ENCODE data around the gene ADNP. TPM values are rescaled to one million over a fixed set of nuclear protein-coding genes. Genes with fewer than 3 reads are reported as not detected.
"Not testable (repeated sequence)": the region's sequence is repeated elsewhere in the genome, so short reads cannot be mapped to it uniquely, and the experiment has no call there.

ADNP gene
- total RNA-seq: 10 to 100 TPM; 53.7 to 54.7 TPM

DNA sequence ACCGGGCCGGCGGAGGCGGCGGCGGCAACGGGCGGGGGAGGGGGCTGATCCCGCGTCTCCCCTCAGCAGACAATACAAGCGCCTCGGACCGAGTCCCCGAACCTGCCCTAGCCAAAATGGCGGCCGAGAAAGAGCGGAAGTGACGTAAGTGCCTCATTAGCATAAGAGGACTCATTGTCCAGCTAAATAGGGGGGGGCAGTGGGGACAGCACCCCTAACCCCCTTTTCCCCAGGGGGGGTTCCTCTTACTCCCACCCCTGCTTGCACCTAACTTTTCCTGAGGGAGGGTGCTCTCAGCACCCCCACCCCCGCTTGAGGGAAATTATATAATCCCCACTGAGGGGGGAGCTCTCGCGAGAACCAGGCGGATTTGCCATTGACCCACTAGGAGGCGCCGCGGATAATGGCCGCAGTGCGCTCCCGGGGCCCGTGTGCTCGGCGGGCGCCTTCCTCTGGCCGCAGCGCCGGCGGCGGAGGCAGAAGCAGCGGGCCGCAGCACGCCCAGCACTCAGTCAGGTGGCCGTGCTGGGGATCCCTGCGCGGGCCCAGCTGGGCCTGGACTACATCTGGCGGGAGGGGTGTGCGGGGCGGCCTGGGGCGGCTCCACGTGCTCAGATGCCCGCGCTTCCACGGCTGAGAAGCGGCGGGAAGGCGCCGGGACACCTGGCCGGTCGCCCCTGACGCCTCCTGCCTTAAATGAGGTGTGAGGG lies at the start of gene ADNP:
TSS of gene ADNP (minus strand) at position 132 of the 710 bp plus-strand sequence. CDS start 27,441 bp downstream, outside the sequence.
- Mint-ChIP-seq H3K4me3 (peak within 1 kb of the TSS; percentile 98), H3K4me1 (ENCODE audit: low read depth) (peaks cover 34% of the 10 kb centered on the region), H3K27ac (peak within 1 kb of the TSS; percentile 97), H3K27me3 (no peaks in the 10 kb centered on the region), H3K36me3 (peaks cover 43% of the 10 kb centered on the region), H3K9me3 (no peaks in the 10 kb centered on the region)
- peak; percentile 91 for DNase-seq
- intact Hi-C loops (cut with micrococcal nuclease): loop anchor here (1.0 kb wide), 1 partner anchor 27 kb away; the partner anchor contains the start of genes DPM1 and MOCS3
- ChIA-PET CTCF (interaction anchor here (0.7 to 14.4 kb wide), 16 partner anchors 9 to 361 kb away, joined by 3 to 268 read pairs (median 4); partner anchors contain the start of genes BCAS4, DPM1 and MOCS3), POLR2A (interaction anchor here (0.6 to 3.9 kb wide), 12 partner anchors 10 to 593 kb away, joined by 3 to 62 read pairs (median 4); partner anchors contain the start of genes BCAS4, DPM1 and MOCS3)

DNA sequence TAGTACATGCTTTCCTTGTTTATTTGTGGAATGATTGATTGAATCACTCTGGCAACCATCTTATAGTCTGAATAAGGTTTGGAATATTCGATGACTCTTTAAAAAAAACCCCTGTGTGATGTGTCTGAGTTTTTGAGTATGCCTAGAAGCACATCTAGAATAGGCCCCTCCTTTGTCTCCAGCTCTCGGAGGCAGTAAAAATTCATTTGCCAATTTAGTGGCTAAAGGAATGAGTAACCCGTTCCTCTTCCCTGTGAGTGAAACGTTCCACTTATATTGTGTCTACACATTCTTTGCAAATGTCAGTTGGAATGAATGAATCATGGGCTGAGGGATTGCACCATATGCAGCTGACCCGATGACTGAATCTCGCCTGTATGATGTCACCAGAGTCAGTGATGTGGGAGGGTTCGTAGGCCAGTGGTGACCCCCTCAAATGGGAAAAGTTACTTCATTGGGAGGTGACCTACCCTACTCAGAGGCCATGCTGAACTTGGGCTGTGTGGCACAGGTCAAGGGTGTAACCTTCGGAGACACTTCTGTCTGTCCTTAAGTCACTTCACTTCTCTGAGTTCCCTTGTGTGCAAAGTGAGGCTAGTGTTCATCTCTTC lies 48.9 kb upstream of the ADNP start:
- CTCF ChIA-PET: interaction anchor here (1.0 to 6.0 kb wide), 6 partner anchors 11 to 1170 kb away, joined by 3 to 62 read pairs (median 18); partner anchors contain the start of gene BCAS4
- H3K36me3 Mint-ChIP-seq: no peaks in the 10 kb centered on the region
- POLR2A ChIA-PET: interaction anchor here (2.4 kb wide), 1 partner anchor 185 kb away, joined by 16 read pairs; the partner anchor contains the start of gene BCAS4
- intact Hi-C loops (cut with micrococcal nuclease): loop anchor here (1.0 to 10.0 kb wide), 7 partner anchors 82 to 625 kb away; partner anchors contain the start of gene BCAS4
- H3K9me3 Mint-ChIP-seq: no peaks in the 10 kb centered on the region
- H3K27ac Mint-ChIP-seq: peak overlapping the region; percentile 66
- H3K27me3 Mint-ChIP-seq: peaks cover 41% of the 10 kb centered on the region
- H3K4me3 Mint-ChIP-seq: no peak overlapping the region
- peaks cover 18% of the 10 kb centered on the region for H3K4me1 Mint-ChIP-seq (ENCODE audit: low read depth)
- DNase-seq: peak; percentile 77

DNA sequence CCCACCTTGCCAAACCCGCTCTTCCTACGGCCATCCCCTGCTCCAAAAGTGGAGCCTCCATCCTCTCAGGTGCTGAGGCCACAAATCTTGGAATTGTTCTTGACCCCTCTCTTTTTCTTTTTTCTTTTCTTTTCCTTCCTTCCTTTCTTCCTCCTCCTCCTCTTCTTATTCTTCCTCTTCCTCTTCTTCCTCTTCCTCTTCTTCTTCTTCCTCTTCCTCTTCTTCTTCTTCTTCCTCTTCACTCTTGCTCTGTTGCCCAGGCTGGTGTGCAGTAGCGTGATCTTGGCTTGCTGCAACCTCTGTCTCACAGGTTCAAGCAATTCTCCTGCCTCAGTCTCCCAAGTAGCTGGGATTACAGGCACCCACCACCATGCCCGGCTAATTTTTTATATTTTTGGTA lies 47.3 kb upstream of the ADNP start:
- DNase-seq; POLR2A ChIA-PET; H3K27ac Mint-ChIP-seq; H3K4me3 Mint-ChIP-seq; H3K36me3 Mint-ChIP-seq; H3K9me3 Mint-ChIP-seq; intact Hi-C loops (cut with micrococcal nuclease): not testable (repeated sequence)
- Mint-ChIP-seq H3K27me3 (peaks cover 37% of the 10 kb centered on the region), H3K4me1 (ENCODE audit: low read depth) (peaks cover 18% of the 10 kb centered on the region)
- CTCF ChIA-PET: interaction anchor here (1.0 kb wide), 1 partner anchor 14 kb away, joined by 3 read pairs; no protein-coding TSS in a partner anchor

DNA sequence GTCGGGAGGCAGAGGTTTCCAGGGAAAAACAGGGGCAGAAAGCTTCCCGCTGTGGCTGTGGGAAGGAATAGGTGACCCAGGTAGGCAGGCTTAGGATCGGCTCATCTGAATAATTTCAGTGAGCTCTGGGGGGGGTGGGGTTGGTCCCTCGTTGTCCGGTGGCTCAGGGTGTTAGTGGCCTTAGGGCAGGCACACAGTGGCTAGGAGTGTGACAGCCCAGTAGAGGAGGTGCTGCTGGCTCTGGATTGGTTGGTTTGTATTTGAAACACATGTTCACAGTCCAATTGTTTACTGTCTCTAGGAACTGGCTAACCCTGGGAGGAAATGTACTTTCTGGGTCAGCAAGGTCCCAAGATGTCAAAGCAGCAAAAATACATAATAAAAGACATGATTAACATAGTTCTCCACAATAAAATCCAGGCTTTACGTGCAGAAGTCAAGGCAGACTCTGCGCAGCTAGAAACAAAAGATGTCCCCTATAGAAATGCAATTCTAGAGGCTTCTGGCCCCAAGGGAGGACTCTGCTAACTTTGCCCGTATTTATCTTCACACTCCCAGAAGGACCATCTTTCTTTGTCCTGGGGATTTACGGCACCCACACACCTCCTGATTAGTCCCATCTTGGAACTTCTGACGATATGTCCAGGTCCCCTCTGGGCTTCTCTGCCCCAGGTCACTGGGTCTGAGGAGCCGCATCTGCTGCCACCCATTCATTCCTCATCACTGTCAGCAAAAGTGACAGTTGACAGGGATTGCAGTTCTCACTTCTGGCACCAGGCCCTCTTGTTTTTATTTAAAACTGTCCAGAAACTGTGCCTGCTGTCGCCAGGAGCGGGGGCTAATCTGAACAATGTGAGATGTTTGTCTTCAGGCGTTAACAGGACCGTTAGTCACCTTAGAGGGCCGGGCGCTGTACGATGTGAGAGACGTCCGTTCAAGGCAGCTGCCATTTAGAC lies 46.1 kb upstream of the ADNP start:
- H3K36me3 Mint-ChIP-seq: no peaks in the 10 kb centered on the region
- H3K4me1 Mint-ChIP-seq (ENCODE audit: low read depth): peaks cover 18% of the 10 kb centered on the region
- H3K9me3 Mint-ChIP-seq: no peaks in the 10 kb centered on the region
- H3K4me3 Mint-ChIP-seq: no peak overlapping the region
- peaks cover 27% of the 10 kb centered on the region for H3K27me3 Mint-ChIP-seq
- no peak overlapping the region for H3K27ac Mint-ChIP-seq
- POLR2A ChIA-PET: no interaction called here
- CTCF ChIA-PET: interaction anchor here (1.0 kb wide), 1 partner anchor 15 kb away, joined by 3 read pairs; no protein-coding TSS in a partner anchor
- intact Hi-C loops (cut with micrococcal nuclease): no loop called here
- no peak for DNase-seq

DNA sequence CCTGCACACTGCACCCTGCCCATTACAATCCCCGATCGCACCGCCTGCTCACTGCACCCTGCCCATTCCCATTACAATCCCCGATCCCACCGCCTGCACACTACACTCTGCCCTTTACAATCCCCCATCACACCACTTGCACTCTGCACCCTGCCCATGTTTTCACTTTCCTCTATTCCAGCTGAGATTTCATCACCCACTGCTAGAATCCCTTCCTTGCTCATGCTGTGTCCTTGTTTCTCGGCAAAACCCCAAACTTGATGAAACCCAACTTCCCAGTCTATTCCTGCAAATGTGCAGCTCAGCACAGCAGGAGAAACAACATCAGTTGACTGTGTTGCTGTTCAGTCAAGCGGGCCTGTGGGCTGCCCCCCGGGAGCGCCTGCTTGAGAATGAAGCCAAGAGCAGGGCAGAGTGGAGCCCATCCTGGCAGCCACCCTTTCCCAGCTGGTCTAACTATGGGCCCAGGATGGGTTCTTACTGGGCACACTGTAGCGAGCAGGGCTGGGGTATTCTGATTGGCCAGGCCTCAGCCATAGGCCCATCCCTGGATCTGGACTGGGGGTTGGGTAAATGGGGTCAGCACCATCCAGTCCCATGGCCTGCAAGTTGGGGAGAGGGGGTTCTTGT lies 44.6 kb upstream of the ADNP start:
- ChIA-PET CTCF (no interaction called here), POLR2A (no interaction called here)
- Mint-ChIP-seq H3K27me3 (peaks cover 21% of the 10 kb centered on the region), H3K4me3 (no peak overlapping the region), H3K4me1 (ENCODE audit: low read depth) (peaks cover 12% of the 10 kb centered on the region), H3K36me3 (no peaks in the 10 kb centered on the region), H3K9me3 (no peaks in the 10 kb centered on the region), H3K27ac (no peak overlapping the region)
- DNase-seq: no peak
- intact Hi-C loops (cut with micrococcal nuclease): no loop called here

DNA sequence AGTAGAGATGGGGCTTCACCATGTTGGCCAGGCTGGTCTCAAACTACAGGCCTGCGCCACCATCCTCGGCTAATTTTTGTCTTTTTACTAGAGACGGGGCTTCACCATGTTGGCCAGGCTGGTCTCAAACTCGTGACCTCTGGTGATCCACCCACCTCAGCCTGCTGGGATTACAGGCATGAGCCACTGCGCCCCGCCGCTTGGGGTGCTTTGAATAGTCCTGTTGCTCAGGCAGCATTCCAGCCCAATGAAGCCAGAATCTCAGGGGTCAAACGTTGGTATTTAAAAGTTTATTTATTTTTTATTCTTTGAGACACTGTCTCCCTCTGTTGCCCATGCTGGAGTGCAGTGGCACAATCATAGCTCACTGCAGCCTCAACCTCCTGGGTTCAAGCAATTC lies 38.7 kb upstream of the ADNP start:
- Mint-ChIP-seq H3K27me3 (no peaks in the 10 kb centered on the region), H3K4me3 (no peak overlapping the region), H3K9me3 (no peaks in the 10 kb centered on the region), H3K36me3 (no peaks in the 10 kb centered on the region), H3K4me1 (ENCODE audit: low read depth) (no peaks in the 10 kb centered on the region), H3K27ac (no peak overlapping the region)
- CTCF ChIA-PET: interaction anchor here (1.0 to 1.8 kb wide), 2 partner anchors 11 to 221 kb away, joined by 3 to 7 read pairs; no protein-coding TSS in a partner anchor
- no peak for DNase-seq
- POLR2A ChIA-PET: no interaction called here
- intact Hi-C loops (cut with micrococcal nuclease): no loop called here

DNA sequence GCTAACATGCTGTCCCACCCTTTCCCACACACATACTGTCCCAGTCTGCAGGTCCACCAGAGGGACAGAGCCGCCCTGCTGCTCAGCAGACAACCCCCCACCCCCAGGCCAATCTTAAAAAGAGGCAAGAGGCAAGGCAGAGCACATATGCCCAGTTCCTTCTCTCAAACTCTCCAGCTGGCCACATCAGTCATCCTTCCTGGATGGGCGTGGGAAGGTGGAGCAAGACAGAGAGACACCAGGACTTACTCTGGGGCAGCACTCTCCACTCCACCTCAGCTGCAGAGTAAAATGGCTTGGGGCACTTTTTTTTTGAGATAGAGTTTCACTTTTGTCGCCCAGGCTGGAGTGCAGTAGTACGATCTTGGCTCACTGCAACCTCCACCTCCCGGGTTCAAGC lies 38.2 kb upstream of the ADNP start:
- Mint-ChIP-seq H3K27me3 (no peaks in the 10 kb centered on the region), H3K27ac (no peak overlapping the region), H3K9me3 (no peaks in the 10 kb centered on the region), H3K36me3 (no peaks in the 10 kb centered on the region), H3K4me1 (ENCODE audit: low read depth) (no peaks in the 10 kb centered on the region), H3K4me3 (no peak overlapping the region)
- no peak for DNase-seq
- intact Hi-C loops (cut with micrococcal nuclease): no loop called here
- ChIA-PET CTCF (interaction anchor here (1.0 to 1.8 kb wide), 2 partner anchors 12 to 220 kb away, joined by 3 to 7 read pairs; no protein-coding TSS in a partner anchor), POLR2A (no interaction called here)

DNA sequence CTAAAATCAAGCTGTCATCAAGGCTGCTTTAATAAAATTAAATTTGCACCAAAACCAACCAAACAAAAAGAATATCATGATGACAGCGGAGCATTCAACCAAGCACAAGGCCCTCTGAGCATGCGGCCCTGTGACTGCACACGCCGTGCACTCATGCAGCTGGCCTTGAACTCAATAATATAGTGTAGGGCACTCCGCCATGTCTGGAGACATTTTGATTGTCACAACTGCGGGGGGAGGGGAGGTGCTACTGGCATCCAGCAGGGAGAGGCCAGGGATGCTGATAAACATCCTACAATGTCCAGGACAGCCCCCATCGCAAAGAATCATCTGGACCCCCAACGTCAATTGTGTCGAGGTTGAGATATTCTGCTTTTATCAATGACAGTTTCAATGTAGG lies 37.1 kb upstream of the ADNP start:
- H3K9me3 Mint-ChIP-seq: no peaks in the 10 kb centered on the region
- no peak overlapping the region for H3K4me3 Mint-ChIP-seq
- ChIA-PET CTCF (interaction anchor here (1.8 kb wide), 1 partner anchor 13 kb away, joined by 7 read pairs; no protein-coding TSS in a partner anchor), POLR2A (interaction anchor here (1.8 kb wide), 1 partner anchor 10 kb away, joined by 5 read pairs; the partner anchor contains the start of genes DPM1 and MOCS3)
- intact Hi-C loops (cut with micrococcal nuclease): no loop called here
- no peak for DNase-seq
- H3K36me3 Mint-ChIP-seq: no peaks in the 10 kb centered on the region
- no peaks in the 10 kb centered on the region for H3K4me1 Mint-ChIP-seq (ENCODE audit: low read depth)
- H3K27ac Mint-ChIP-seq: no peak overlapping the region
- no peaks in the 10 kb centered on the region for H3K27me3 Mint-ChIP-seq

DNA sequence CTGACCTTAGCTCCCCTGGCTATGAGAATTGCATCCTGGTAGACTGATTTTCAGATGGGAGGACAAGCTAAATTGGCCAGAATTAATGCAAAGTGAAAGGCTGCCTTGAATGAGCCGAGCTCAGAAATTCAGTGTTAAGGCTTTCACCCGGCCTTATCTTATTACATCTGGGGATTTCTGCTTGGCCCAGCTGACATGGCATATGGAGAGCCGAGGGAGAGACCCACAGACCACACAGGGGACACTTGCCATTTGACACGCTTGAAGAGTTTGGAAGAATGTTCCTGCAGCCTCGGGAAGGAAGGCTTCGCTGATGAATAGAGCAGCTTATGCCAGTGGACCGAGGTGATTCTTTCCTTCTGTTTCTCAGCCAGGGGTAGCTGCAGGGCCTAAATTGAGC lies 36.3 kb upstream of the ADNP start:
- Mint-ChIP-seq H3K27me3 (no peaks in the 10 kb centered on the region), H3K36me3 (no peaks in the 10 kb centered on the region), H3K4me1 (ENCODE audit: low read depth) (no peaks in the 10 kb centered on the region), H3K9me3 (no peaks in the 10 kb centered on the region), H3K4me3 (no peak overlapping the region), H3K27ac (no peak overlapping the region)
- ChIA-PET POLR2A (interaction anchor here (1.8 kb wide), 1 partner anchor 9 kb away, joined by 5 read pairs; the partner anchor contains the start of genes DPM1 and MOCS3), CTCF (no interaction called here)
- no peak for DNase-seq
- intact Hi-C loops (cut with micrococcal nuclease): no loop called here

DNA sequence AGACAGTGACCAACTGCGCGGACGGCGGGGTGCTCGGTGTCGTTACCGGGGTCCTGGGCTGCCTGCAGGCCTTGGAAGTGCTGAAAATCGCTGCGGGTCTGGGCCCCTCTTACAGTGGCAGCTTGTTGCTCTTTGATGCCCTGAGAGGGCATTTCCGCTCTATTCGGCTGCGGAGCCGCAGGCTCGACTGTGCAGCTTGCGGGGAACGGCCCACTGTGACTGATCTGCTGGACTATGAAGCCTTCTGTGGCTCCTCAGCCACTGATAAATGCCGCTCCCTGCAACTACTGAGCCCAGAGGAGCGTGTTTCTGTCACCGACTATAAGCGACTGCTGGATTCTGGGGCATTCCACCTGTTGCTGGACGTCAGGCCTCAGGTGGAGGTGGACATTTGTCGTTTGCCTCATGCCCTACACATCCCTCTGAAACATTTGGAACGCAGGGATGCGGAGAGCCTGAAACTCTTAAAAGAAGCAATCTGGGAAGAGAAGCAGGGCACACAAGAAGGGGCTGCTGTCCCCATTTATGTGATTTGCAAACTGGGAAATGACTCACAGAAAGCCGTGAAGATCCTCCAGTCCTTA lies 28.4 kb upstream of the ADNP start:
- Mint-ChIP-seq H3K36me3 (peaks cover 15% of the 10 kb centered on the region), H3K27me3 (no peaks in the 10 kb centered on the region), H3K27ac (peak overlapping the region; percentile 98), H3K4me3 (peak overlapping the region; percentile 91), H3K9me3 (no peaks in the 10 kb centered on the region), H3K4me1 (ENCODE audit: low read depth) (peaks cover 48% of the 10 kb centered on the region)
- DNase-seq: no peak
- ChIA-PET CTCF (interaction anchor here (3.0 to 4.9 kb wide), 2 partner anchors 29 to 165 kb away, joined by 39 read pairs; partner anchors contain the start of genes ADNP and BCAS4), POLR2A (interaction anchor here (0.6 kb wide), 1 partner anchor 105 kb away, joined by 3 read pairs; no protein-coding TSS in a partner anchor)
- intact Hi-C loops (cut with micrococcal nuclease): no loop called here

All from activated CD4-positive, alpha-beta memory T cell treated with anti-CD3 and anti-CD28 coated beads for 36 hours (primary cell).